HepG2 (cell line): ENCODE measurements around the gene SNAI3. TPM values are rescaled to one million over a fixed set of nuclear protein-coding genes. Genes with fewer than 3 reads are reported as not detected.

Experiments used
- AHR ChIP-seq: IDR thresholded peaks from 2 replicates; pipeline ENCODE4 v1.6.1; 2018; ENCODE audit warnings: missing genetic modification reagents, missing compliant biosample characterization
- ARNT2 ChIP-seq: sonication (generic); formaldehyde crosslinking; IDR thresholded peaks from 2 replicates; pipeline ENCODE4 v1.8.0; 2022; ENCODE audit warnings: mild to moderate bottlenecking, low read depth, missing genetic modification reagents, moderate library complexity
- ATF7 ChIP-seq, 2 experiments: fragments of 450-650 bp in 1 of 2; sonication (generic) in 1 of 2; formaldehyde crosslinking in 1 of 2; IDR thresholded peaks; 2 replicates each; pipeline versions ENCODE4 v1.4.0 to v1.6.1; 2016 to 2020; ENCODE audit warnings: antibody characterized with exemption in 1 of 2, mild to moderate bottlenecking in 1 of 2, missing genetic modification reagents in 1 of 2
- EEA1 ChIP-seq: sonication (generic); formaldehyde crosslinking; IDR thresholded peaks from 2 replicates; pipeline ENCODE4 v1.5.1; 2020; ENCODE audit warnings: mild to moderate bottlenecking, missing genetic modification reagents, borderline replicate concordance
- ELF1 ChIP-seq: sonication (generic); formaldehyde crosslinking; IDR thresholded peaks from 2 replicates; pipeline ENCODE4 v1.4.0; 2020; ENCODE audit warnings: missing genetic modification reagents
- ELF4 ChIP-seq: sonication (generic); formaldehyde crosslinking; IDR thresholded peaks from 2 replicates; pipeline ENCODE4 v1.5.0; 2020; ENCODE audit warnings: missing genetic modification reagents, mild to moderate bottlenecking, moderate library complexity, borderline replicate concordance
- GABPB1 ChIP-seq: IDR thresholded peaks from 2 replicates; pipeline ENCODE4 v1.6.1; 2016; ENCODE audit warnings: mild to moderate bottlenecking, missing genetic modification reagents, moderate library complexity, missing compliant biosample characterization
- HOXA3 ChIP-seq: sonication (generic); formaldehyde crosslinking; IDR thresholded peaks from 2 replicates; pipeline ENCODE4 v1.5.0; 2020; ENCODE audit warnings: missing genetic modification reagents
- KLF12 ChIP-seq: sonication (generic); formaldehyde crosslinking; IDR thresholded peaks from 2 replicates; pipeline ENCODE4 v1.4.0; 2020; ENCODE audit warnings: missing genetic modification reagents, borderline replicate concordance
- MED1 ChIP-seq: sonication (generic); formaldehyde crosslinking; IDR thresholded peaks from 2 replicates; pipeline ENCODE4 v1.4.0; 2020; ENCODE audit warnings: missing genetic modification reagents
- MXI1 ChIP-seq: IDR thresholded peaks from 3 replicates; pipeline ENCODE4 v1.6.1; 2012; ENCODE audit warnings: low read depth, low read length, inconsistent platforms, borderline replicate concordance
- NONO ChIP-seq, 2 experiments: fragments of 450-650 bp in 1 of 2; sonication (generic) in 1 of 2; formaldehyde crosslinking in 1 of 2; IDR thresholded peaks in 1 of 2; conservative IDR thresholded peaks in 1 of 2; 2 replicates each; pipeline versions ENCODE4 v1.6.1 to v1.8.0; 2017 to 2022; ENCODE audit warnings: mild to moderate bottlenecking in 1 of 2, missing genetic modification reagents in 1 of 2, moderate library complexity in 1 of 2
- PAX8 ChIP-seq: sonication (generic); formaldehyde crosslinking; IDR thresholded peaks from 2 replicates; pipeline ENCODE4 v1.8.0; 2022; ENCODE audit warnings: mild to moderate bottlenecking, missing genetic modification reagents, borderline replicate concordance
- PPARG ChIP-seq: conservative IDR thresholded peaks from 2 replicates; pipeline ENCODE4 v1.6.1; 2016; ENCODE audit warnings: missing biosample characterization, missing genetic modification reagents
- RXRB ChIP-seq: IDR thresholded peaks from 2 replicates; pipeline ENCODE4 v1.6.1; 2016; ENCODE audit warnings: borderline replicate concordance, missing genetic modification reagents, missing compliant biosample characterization
- SALL1 ChIP-seq: sonication (generic); formaldehyde crosslinking; IDR thresholded peaks from 2 replicates; pipeline ENCODE4 v1.8.0; 2022; ENCODE audit warnings: mild to moderate bottlenecking, missing genetic modification reagents
- SRF ChIP-seq: IDR thresholded peaks from 2 replicates; pipeline ENCODE4 v1.6.1; 2011; ENCODE audit warnings: mild to moderate bottlenecking, low read depth, low read length, moderate library complexity
- U2AF1 ChIP-seq: fragments of 200-400 bp; formaldehyde crosslinking; optimal IDR thresholded peaks from 2 replicates; pipeline ENCODE3; 2017; ENCODE audit warnings: mild to moderate bottlenecking, low read depth, low read length
- ZBTB2 ChIP-seq: sonication (generic); formaldehyde crosslinking; IDR thresholded peaks from 2 replicates; pipeline ENCODE4 v1.8.0; 2022; ENCODE audit warnings: low read depth, missing genetic modification reagents
- ZNF276 ChIP-seq: sonication (generic); formaldehyde crosslinking; IDR thresholded peaks from 2 replicates; pipeline ENCODE4 v1.4.0; 2020; ENCODE audit warnings: mild to moderate bottlenecking, low read depth, missing genetic modification reagents
- ZNF331 ChIP-seq: sonication (generic); formaldehyde crosslinking; IDR thresholded peaks from 2 replicates; pipeline ENCODE4 v1.4.0; 2020; ENCODE audit warnings: missing genetic modification reagents
- ZNF468 ChIP-seq: sonication (generic); formaldehyde crosslinking; IDR thresholded peaks from 2 replicates; pipeline ENCODE4 v1.8.0; 2022; ENCODE audit warnings: mild to moderate bottlenecking, moderate library complexity, missing genetic modification reagents
- ZNF883 ChIP-seq: sonication (generic); formaldehyde crosslinking; IDR thresholded peaks from 2 replicates; pipeline ENCODE4 v1.5.1; 2020; ENCODE audit warnings: mild to moderate bottlenecking, missing genetic modification reagents; ENCODE audit errors: not compliant biosample characterization
- polyA plus RNA-seq, 8 experiments: library from polyadenylated mRNA; depleted of rRNA in 3 of 8; stranded (reverse) in 7 of 8; unstranded in 1 of 8; fragments of >200 nt; fragmentation: Illumina TruSeq in 4 of 8; extraction: Trizol in 4 of 8; gene quantifications; 2 replicates each; pipeline versions ENCODE4 v1.2.1 to v1.2.3, GENCODE V29; 2011 to 2016; ENCODE audit warnings: low read depth in 4 of 8, missing spikeins in 1 of 8, mixed read lengths in 1 of 8; ENCODE audit not compliant: insufficient read depth in 1 of 8
- total RNA-seq, 5 experiments: library from RNA; depleted of rRNA; stranded (reverse); fragments of >200 nt; fragmentation: Illumina TruSeq; extraction: Trizol; gene quantifications; 2 replicates each; pipeline ENCODE4 v1.2.3, GENCODE V29; 2016; ENCODE audit warnings: low read depth in 1 of 5
- TF ChIP-seq, protein P1 (sequence below): IDR thresholded peaks from 2 replicates; pipeline ENCODE4 v1.6.1; 2016
- TF ChIP-seq, protein P2 (sequence below): sonication (generic); formaldehyde crosslinking; IDR thresholded peaks from 2 replicates; pipeline ENCODE4 v1.4.0; 2020; ENCODE audit warnings: missing genetic modification reagents, low read depth, mild to moderate bottlenecking, borderline replicate concordance

SNAI3 gene
- total and polyA plus RNA-seq, 2 of the 13 experiments (the other 11 are each of a cell fraction or from before 2014, with no cell fraction given): 0.09 to 0.18 TPM

DNA sequence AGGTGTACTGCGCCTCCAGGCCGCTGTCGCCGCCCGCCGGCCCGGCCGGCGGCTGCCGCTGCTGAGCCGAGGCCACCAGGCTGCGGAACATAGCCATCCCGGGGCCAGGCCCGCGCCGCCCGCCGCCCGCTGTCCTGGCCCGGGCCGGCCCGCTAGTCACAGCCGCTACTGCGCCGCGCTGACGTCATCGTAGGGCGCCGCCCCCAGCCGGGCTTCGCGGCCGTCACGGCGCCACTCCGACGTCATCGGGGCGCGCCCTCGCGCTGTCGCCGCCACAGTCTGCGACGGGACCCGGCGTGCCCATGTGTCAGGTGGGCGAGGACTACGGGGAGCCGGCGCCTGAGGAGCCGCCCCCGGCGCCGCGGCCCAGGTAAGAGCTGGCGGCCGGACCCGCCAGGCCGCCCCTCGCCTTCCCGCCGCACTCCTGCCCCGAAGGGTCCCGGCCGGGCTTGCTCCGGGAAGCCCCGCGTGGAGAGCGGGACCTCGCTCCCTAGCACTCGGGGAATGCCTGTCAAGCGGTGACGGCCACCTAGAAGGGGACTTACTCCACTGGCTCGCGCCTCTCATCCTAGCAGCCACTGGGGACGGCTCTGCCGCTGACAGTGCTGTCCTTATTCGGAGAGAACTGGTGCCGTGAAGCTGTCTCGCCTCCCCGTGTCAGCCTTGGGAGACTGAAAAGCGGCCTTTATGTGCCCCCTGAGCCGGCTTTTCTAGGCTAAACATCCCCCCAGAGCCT, 20.1 kb upstream of the SNAI3 start, which contains the start of the genes CTU2 and RNF166 (continued):
- TF ChIP-seq, protein P1, sequence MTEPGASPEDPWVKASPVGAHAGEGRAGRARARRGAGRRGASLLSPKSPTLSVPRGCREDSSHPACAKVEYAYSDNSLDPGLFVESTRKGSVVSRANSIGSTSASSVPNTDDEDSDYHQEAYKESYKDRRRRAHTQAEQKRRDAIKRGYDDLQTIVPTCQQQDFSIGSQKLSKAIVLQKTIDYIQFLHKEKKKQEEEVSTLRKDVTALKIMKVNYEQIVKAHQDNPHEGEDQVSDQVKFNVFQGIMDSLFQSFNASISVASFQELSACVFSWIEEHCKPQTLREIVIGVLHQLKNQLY (CRISPR knock-in tag): peak; percentile 54; the same call in 1 of the 2 replicates
- peak; percentile 90 for TF ChIP-seq ZNF331 (CRISPR knock-in tag)
- peak; percentile 87 for TF ChIP-seq GABPB1
- TF ChIP-seq ZNF883 (CRISPR knock-in tag): peak; percentile 93
- TF ChIP-seq SRF: peak; percentile 88
- peak; percentile 86 for TF ChIP-seq MED1
- peak; percentile 54; the same call in 1 of the 2 replicates for TF ChIP-seq EEA1 (CRISPR knock-in tag)
- no peak for TF ChIP-seq ELF4 (CRISPR knock-in tag)
- TF ChIP-seq U2AF1: peak; percentile 58
- TF ChIP-seq RXRB (CRISPR knock-in tag): peak; percentile 40; the same call in 1 of the 2 replicates
- peak; percentile 96 for TF ChIP-seq ARNT2 (CRISPR knock-in tag)
- TF ChIP-seq, protein P2, sequence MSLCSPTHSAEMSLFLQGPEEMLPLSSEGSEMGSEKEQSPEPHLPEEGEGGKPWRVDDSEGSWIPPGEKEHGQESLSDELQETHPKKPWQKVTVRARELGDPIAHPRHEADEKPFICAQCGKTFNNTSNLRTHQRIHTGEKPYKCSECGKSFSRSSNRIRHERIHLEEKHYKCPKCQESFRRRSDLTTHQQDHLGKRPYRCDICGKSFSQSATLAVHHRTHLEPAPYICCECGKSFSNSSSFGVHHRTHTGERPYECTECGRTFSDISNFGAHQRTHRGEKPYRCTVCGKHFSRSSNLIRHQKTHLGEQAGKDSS: peak; percentile 96; the same call in 1 of the 2 replicates
- peak; percentile 100 for TF ChIP-seq HOXA3 (CRISPR knock-in tag)
- no peak for TF ChIP-seq ZNF468 (CRISPR knock-in tag)
- TF ChIP-seq ELF1 (CRISPR knock-in tag): peak; percentile 33; the same call in 1 of the 2 replicates
- TF ChIP-seq PAX8 (CRISPR knock-in tag): peak; percentile 77; the same call in 1 of the 2 replicates
- peak; percentile 66; the same call in 1 of the 2 replicates for TF ChIP-seq PPARG (CRISPR knock-in tag)
- TF ChIP-seq ZBTB2 (CRISPR knock-in tag): peak; percentile 54; the same call in 1 of the 2 replicates
- peak; percentile 100 for TF ChIP-seq MXI1
- TF ChIP-seq ZNF276 (CRISPR knock-in tag): peak; percentile 47; the same call in 1 of the 2 replicates
- TF ChIP-seq KLF12 (CRISPR knock-in tag): 0 out of 2 replicates have a peak, but pooled peaks have one; percentile 64
- no peak for TF ChIP-seq NONO (IDR thresholded peaks at IDR 0.05)
- TF ChIP-seq NONO (CRISPR knock-in tag; conservative IDR thresholded peaks at IDR 0.05): peak; percentile 84
- peak; percentile 88 for TF ChIP-seq SALL1 (CRISPR knock-in tag)
- TF ChIP-seq AHR: peak; percentile 57; the same call in 1 of the 2 replicates
- TF ChIP-seq ATF7 (IDR thresholded peaks at IDR 0.05): peak; percentile 92
- peak; percentile 95 for TF ChIP-seq ATF7 (CRISPR knock-in tag; IDR thresholded peaks at IDR 0.05)
